K562 (cell line): ENCODE data around the gene BCAN. TPM values are rescaled to one million over a fixed set of nuclear protein-coding genes. Genes with fewer than 3 reads are reported as not detected.
A peak's percentile ranks its signal among the peaks of the same experiment; 100 is the strongest.

Source experiments
- ATAC-seq: fragments of 200-7000 bp; cut with Tn5 transposase; 3 replicates; pipeline ENCODE4 v1.9.1; 2020; ENCODE audit warnings: moderate library complexity
- BruUV-seq: library from RNA; stranded (reverse); fragments of 400-500 nt; replicated peaks from 2 replicates; lab custom pipeline; 2021; lab: Mats Ljungman, UMichigan
- CTCF ChIA-PET: fragments of 300-600 bp; formaldehyde crosslinking; extraction: SDS; loops from one replicate; lab custom pipeline; 2021; ENCODE audit warnings: low intra/inter-chr PET ratio; lab: Yijun Ruan, JAX
- POLR2A ChIA-PET: fragments of 300-600, 350-650 bp; sonication (Branson Sonifier 250); formaldehyde crosslinking; extraction: SDS; loops from one replicate; lab custom pipeline; 2021; ENCODE audit warnings: antibody characterized with exemption, inconsistent platforms; lab: Yijun Ruan, JAX
- DNase-seq, 4 experiments: peaks; one replicate each; pipeline versions ENCODE4 v3.0.0 to v3.0.0-alpha.2; 2011 to 2018; ENCODE audit warnings: low spot score in 3 of 4, mixed read lengths in 3 of 4; ENCODE audit errors: extremely low read depth in 1 of 4
- FAIRE-seq: peaks from 2 replicates; lab custom pipeline; 2011; peaks lifted over from hg19 to GRCh38; lab: Jason Lieb, UNC
- H2AFZ ChIP-seq: 2 replicates; pipeline ENCODE4 v1.6.0; 2011; ENCODE audit warnings: low read depth, low read length, control low read depth, inconsistent platforms
- H3K27ac ChIP-seq: fragments of 200-600 bp; 3 replicates; pipeline ENCODE4 v1.8.0; 2011; ENCODE audit warnings: low read depth, mild to moderate bottlenecking, control low read depth, inconsistent platforms, low read length, moderate library complexity, mixed read lengths; ENCODE audit errors: extremely low read depth
- H3K27me3 ChIP-seq, 2 experiments: fragments of 300-600 bp in 1 of 2; 2 replicates in 1 of 2; 3 replicates in 1 of 2; pipeline versions ENCODE4 v1.6.0 to v1.8.0; 2011; ENCODE audit warnings: inconsistent platforms in 2 of 2, low read length in 2 of 2, mild to moderate bottlenecking in 1 of 2, mixed read lengths in 1 of 2, moderate library complexity in 1 of 2; ENCODE audit not compliant: control insufficient read depth in 2 of 2, insufficient read depth in 2 of 2
- H3K36me3 ChIP-seq: fragments of 300-600 bp; 3 replicates; pipeline ENCODE4 v1.8.0; 2011; ENCODE audit warnings: mild to moderate bottlenecking, low read length, inconsistent platforms; ENCODE audit not compliant: control insufficient read depth, insufficient read depth
- H3K4me1 ChIP-seq, 2 experiments: fragments of 200-600 bp in 1 of 2; replicated peaks in 1 of 2; 2 replicates in 1 of 2; 3 replicates in 1 of 2; pipeline versions ENCODE4 v1.5.1 to v1.8.0; 2011; ENCODE audit warnings: inconsistent platforms in 2 of 2, low read length in 2 of 2, mild to moderate bottlenecking in 1 of 2, mixed read lengths in 1 of 2, moderate library complexity in 1 of 2; ENCODE audit not compliant: control insufficient read depth in 2 of 2, insufficient read depth in 2 of 2
- H3K4me2 ChIP-seq: 2 replicates; pipeline ENCODE4 v1.6.1; 2011; ENCODE audit warnings: low read length, control low read depth, inconsistent platforms, mixed read lengths; ENCODE audit not compliant: insufficient read depth
- H3K4me3 ChIP-seq: fragments of 200-600 bp; sonication (generic), shearing (Covaris generic); 2 replicates; pipeline ENCODE4 v1.5.1; 2016; ENCODE audit warnings: control low read depth, inconsistent platforms
- H3K79me2 ChIP-seq: fragments of 200-600 bp; 3 replicates; pipeline ENCODE4 v1.8.0; 2011; ENCODE audit warnings: low read length, inconsistent platforms; ENCODE audit not compliant: control insufficient read depth, insufficient read depth
- H3K9ac ChIP-seq, 2 experiments: 2 replicates each; pipeline versions ENCODE4 v1.6.0 to v1.6.1; 2011; ENCODE audit warnings: low read depth in 2 of 2, low read length in 2 of 2, control low read depth in 1 of 2, inconsistent platforms in 1 of 2, mild to moderate bottlenecking in 1 of 2, mixed read lengths in 1 of 2; ENCODE audit not compliant: insufficient read depth in 1 of 2
- H3K9me1 ChIP-seq: one replicate; pipeline ENCODE4 v1.6.0; 2011; ENCODE audit warnings: inconsistent platforms, mild to moderate bottlenecking, low read length, moderate library complexity; ENCODE audit not compliant: control insufficient read depth, insufficient read depth
- H3K9me3 ChIP-seq: replicated peaks from 2 replicates; pipeline ENCODE4 v1.5.1; 2011; ENCODE audit warnings: low read depth, low read length, inconsistent platforms; ENCODE audit not compliant: control insufficient read depth, insufficient read depth
- H4K20me1 ChIP-seq: replicated peaks from 2 replicates; pipeline ENCODE4 v1.6.1; 2011; ENCODE audit warnings: low read length, inconsistent platforms, mixed read lengths; ENCODE audit not compliant: control insufficient read depth, insufficient read depth
- CEBPG ChIP-seq, 3 experiments: fragments of 200-800 bp in 1 of 3; sonication (Bioruptor generic) in 1 of 3; sonication (generic) in 1 of 3; formaldehyde crosslinking in 1 of 3; IDR thresholded peaks in 2 of 3; conservative IDR thresholded peaks in 1 of 3; 2 replicates each; pipeline versions ENCODE4 v1.6.1 to v1.8.0; 2016 to 2022; ENCODE audit warnings: missing compliant biosample characterization in 2 of 3, missing genetic modification characterization in 2 of 3, mild to moderate bottlenecking in 1 of 3, missing genetic modification reagents in 1 of 3
- ERF ChIP-seq: fragments of 450-650 bp; formaldehyde crosslinking; IDR thresholded peaks from 2 replicates; pipeline ENCODE4 v1.4.0; 2020; ENCODE audit warnings: mild to moderate bottlenecking, mixed read lengths
- HEY1 ChIP-seq: fragments of 250-450 bp; sonication (Bioruptor Pico); IDR thresholded peaks from 2 replicates; pipeline ENCODE4 v1.5.0; 2020; ENCODE audit warnings: mild to moderate bottlenecking, moderate library complexity, borderline replicate concordance
- ZBTB40 ChIP-seq, 2 experiments: fragments of 450-650 bp in 1 of 2; sonication (generic) in 1 of 2; formaldehyde crosslinking in 1 of 2; IDR thresholded peaks; 2 replicates each; pipeline versions ENCODE4 v1.7.1 to v1.9.0; 2016 to 2022; ENCODE audit warnings: inconsistent platforms in 1 of 2, mild to moderate bottlenecking in 1 of 2, missing genetic modification reagents in 1 of 2
- WGBS: fragments of 100-300 bp; shearing (Covaris generic); methylation state at CpG from one replicate; pipeline ENCODE4 v1.1.6; 2016; ENCODE audit warnings: low coverage, mixed read lengths; ENCODE audit not compliant: insufficient coverage; ENCODE audit errors: missing lambda C conversion rate; 5-methylcytosine and 5-hydroxymethylcytosine counted together
- in situ Hi-C: fragments of 300-500 bp; cut with MboI; formaldehyde crosslinking; loops from 4 replicates; pipeline ENCODE4 v1.15.0; 2018; ENCODE audit warnings: inconsistent platforms, mixed read lengths
- intact Hi-C: fragments of 100-400 bp; cut with micrococcal nuclease; formaldehyde crosslinking; loops from 2 replicates; pipeline ENCODE4 v1.14.2; 2022
- polyA plus RNA-seq, 8 experiments: library from polyadenylated mRNA; depleted of rRNA in 4 of 8; stranded (reverse) in 5 of 8; unstranded in 3 of 8; fragments of >200 nt; fragmentation: Nextera tagmentation in 2 of 8; fragmentation: Illumina TruSeq in 1 of 8; extraction: Ambion mirVana in 2 of 8; extraction: Trizol in 1 of 8; gene quantifications; 2 replicates each; pipeline versions ENCODE4 v1.2.1 to v1.2.3, GENCODE V29; 2011 to 2014; ENCODE audit warnings: inconsistent platforms in 1 of 8, missing spikeins in 1 of 8
- total RNA-seq, 7 experiments: library from RNA; depleted of rRNA in 6 of 7; stranded (reverse); fragments of >200 nt in 6 of 7; fragmentation: Illumina TruSeq in 2 of 7; extraction: Trizol in 2 of 7; gene quantifications; 2 replicates each; pipeline versions ENCODE4 v1.2.1 to v1.2.3, GENCODE V29; 2011 to 2021; ENCODE audit warnings: low replicate concordance in 1 of 7
- TF ChIP-seq, protein P1 (sequence below): sonication (generic); formaldehyde crosslinking; IDR thresholded peaks from 2 replicates; pipeline ENCODE4 v1.8.1; 2023; ENCODE audit warnings: mild to moderate bottlenecking, missing genetic modification reagents

The BCAN gene
- total and polyA plus RNA-seq, 9 of the 15 experiments (the other 6 are each of a cell fraction or from before 2014, with no cell fraction given), result 0.04 to 0.33 (median 0.14) TPM; not detected in 5

GRCh38 chr1:156592158-156592909 lies 49.6 kb upstream of the BCAN start:
- H3K4me2 ChIP-seq, result peak overlapping the region; percentile 96
- in situ Hi-C loops (no loop called here), intact Hi-C loops (no loop called here)
- no peaks in the 10 kb centered on the region for H3K27me3 ChIP-seq
- H3K27ac ChIP-seq, result peak overlapping the region; percentile 92
- peak overlapping the region; percentile 93; the same call in 1 of the 2 replicates for H2AFZ ChIP-seq
- peaks cover 53% of the 10 kb centered on the region for H3K36me3 ChIP-seq
- no peaks in the 10 kb centered on the region for H3K9me1 ChIP-seq
- FAIRE-seq (peak; percentile 51), ATAC-seq (peak; percentile 12), DNase-seq (peak in 1 of 4 experiments; percentile 41)
- BruUV-seq, result TSS peak; percentile 62
- POLR2A ChIA-PET, result interaction anchor here (0.5 to 2.6 kb wide), 13 partner anchors 8 to 135 kb away, joined by 3 to 16 read pairs (median 5); partner anchors contain the start of gene GPATCH4
- no peaks in the 10 kb centered on the region for H3K9me3 ChIP-seq
- no peaks in the 10 kb centered on the region for H4K20me1 ChIP-seq
- H3K9ac ChIP-seq, result peak overlapping the region; percentile 88 to 93
- peak overlapping the region; percentile 88 for H3K4me3 ChIP-seq
- CTCF ChIA-PET, result no interaction called here
- H3K79me2 ChIP-seq, result peaks cover 21% of the 10 kb centered on the region
- H3K4me1 ChIP-seq, result peaks cover 7 to 15% of the 10 kb centered on the region in 2 experiments; a peak in 4 of 5 replicates
- 14% methylated on average over 16 of the region's 16 CpGs for WGBS
- peak; percentile 38; the same call in 1 of the 2 replicates for TF ChIP-seq ZBTB40 (IDR thresholded peaks at IDR 0.05)
- TF ChIP-seq ZBTB40 (CRISPR knock-in tag; IDR thresholded peaks at IDR 0.05), result no peak
- TF ChIP-seq ERF, result no peak
- TF ChIP-seq, protein P1, sequence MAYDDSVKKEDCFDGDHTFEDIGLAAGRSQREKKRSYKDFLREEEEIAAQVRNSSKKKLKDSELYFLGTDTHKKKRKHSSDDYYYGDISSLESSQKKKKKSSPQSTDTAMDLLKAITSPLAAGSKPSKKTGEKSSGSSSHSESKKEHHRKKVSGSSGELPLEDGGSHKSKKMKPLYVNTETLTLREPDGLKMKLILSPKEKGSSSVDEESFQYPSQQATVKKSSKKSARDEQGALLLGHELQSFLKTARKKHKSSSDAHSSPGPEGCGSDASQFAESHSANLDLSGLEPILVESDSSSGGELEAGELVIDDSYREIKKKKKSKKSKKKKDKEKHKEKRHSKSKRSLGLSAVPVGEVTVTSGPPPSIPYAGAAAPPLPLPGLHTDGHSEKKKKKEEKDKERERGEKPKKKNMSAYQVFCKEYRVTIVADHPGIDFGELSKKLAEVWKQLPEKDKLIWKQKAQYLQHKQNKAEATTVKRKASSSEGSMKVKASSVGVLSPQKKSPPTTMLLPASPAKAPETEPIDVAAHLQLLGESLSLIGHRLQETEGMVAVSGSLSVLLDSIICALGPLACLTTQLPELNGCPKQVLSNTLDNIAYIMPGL (CRISPR knock-in tag), result 0 out of 2 replicates have a peak, but pooled peaks have one; percentile 77
- peak; percentile 38; the same call in 1 of the 2 replicates for TF ChIP-seq HEY1 (CRISPR knock-in tag)
- no peak for TF ChIP-seq CEBPG (CRISPR knock-in tag; IDR thresholded peaks at IDR 0.05)
- no peak for TF ChIP-seq CEBPG (tag; conservative IDR thresholded peaks at IDR 0.05 in 1 of 2, IDR thresholded peaks at IDR 0.05 in 1 of 2)
